ENCODE results near the gene CLTC. TPM values are rescaled to one million over a fixed set of nuclear protein-coding genes. Genes with fewer than 3 reads are reported as not detected.

The CLTC gene
- total and polyA plus RNA-seq, 2 of the 13 experiments (the other 11 are each of a cell fraction or from before 2014, with no cell fraction given) = 134 to 283 TPM

DNA sequence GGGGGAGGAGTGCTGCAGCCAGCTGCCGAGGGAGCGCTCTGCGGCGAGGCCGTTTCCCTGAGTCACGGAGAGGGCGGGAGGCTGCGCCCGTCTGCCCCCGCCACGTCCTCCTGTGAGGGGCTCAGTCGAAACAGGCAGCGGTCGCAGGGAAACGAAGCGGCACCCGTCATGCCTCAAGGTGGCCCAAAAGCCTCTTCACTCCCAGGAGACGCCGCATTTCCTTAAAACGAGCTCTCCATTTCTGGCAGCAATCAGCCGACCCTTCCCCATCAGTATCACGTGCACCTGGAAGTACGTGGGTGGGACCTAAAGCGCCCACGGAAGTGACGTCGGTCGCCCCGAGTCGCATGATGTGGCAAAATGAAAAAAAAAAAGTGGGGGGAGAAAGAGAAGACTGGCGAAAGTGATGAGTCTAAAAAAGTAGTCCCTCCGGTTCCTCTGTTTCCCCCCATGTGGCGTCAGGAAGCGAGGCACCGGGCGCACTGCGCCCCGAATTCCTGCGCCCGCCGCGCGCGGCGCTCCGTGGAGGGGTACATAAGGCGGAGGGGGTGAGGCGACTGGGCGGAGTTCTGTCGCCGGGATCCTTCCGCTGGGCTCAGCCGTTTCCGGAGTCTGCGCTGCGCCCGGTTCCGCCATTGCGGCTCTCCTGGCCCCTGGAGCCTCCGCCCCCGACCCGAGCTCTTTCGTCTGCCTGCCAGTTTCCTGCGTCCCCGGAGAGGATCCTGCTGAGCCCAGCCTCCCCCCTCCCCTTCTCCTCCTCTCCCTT lies at the start of gene CLTC (continued):
- TF ChIP-seq, protein P1, sequence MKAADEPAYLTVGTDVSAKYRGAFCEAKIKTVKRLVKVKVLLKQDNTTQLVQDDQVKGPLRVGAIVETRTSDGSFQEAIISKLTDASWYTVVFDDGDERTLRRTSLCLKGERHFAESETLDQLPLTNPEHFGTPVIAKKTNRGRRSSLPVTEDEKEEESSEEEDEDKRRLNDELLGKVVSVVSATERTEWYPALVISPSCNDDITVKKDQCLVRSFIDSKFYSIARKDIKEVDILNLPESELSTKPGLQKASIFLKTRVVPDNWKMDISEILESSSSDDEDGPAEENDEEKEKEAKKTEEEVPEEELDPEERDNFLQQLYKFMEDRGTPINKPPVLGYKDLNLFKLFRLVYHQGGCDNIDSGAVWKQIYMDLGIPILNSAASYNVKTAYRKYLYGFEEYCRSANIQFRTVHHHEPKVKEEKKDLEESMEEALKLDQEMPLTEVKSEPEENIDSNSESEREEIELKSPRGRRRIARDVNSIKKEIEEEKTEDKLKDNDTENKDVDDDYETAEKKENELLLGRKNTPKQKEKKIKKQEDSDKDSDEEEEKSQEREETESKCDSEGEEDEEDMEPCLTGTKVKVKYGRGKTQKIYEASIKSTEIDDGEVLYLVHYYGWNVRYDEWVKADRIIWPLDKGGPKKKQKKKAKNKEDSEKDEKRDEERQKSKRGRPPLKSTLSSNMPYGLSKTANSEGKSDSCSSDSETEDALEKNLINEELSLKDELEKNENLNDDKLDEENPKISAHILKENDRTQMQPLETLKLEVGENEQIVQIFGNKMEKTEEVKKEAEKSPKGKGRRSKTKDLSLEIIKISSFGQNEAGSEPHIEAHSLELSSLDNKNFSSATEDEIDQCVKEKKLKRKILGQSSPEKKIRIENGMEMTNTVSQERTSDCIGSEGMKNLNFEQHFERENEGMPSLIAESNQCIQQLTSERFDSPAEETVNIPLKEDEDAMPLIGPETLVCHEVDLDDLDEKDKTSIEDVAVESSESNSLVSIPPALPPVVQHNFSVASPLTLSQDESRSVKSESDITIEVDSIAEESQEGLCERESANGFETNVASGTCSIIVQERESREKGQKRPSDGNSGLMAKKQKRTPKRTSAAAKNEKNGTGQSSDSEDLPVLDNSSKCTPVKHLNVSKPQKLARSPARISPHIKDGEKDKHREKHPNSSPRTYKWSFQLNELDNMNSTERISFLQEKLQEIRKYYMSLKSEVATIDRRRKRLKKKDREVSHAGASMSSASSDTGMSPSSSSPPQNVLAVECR (CRISPR knock-in tag; IDR thresholded peaks at IDR 0.05; ENCODE audit: borderline replicate concordance) = peak; percentile 98
- TF ChIP-seq AKAP8 (CRISPR knock-in tag; IDR thresholded peaks at IDR 0.05) (peak; percentile 39; the same call in 1 of the 2 replicates), ZNF230 (CRISPR knock-in tag; IDR thresholded peaks at IDR 0.05) (peak; percentile 99), RBFOX2 (IDR thresholded peaks at IDR 0.05; ENCODE audit: low read depth, low read length) (peak; percentile 95), ZNF629 (CRISPR knock-in tag; conservative IDR thresholded peaks at IDR 0.05) (no peak), ZBTB1 (CRISPR knock-in tag; IDR thresholded peaks at IDR 0.05; ENCODE audit: borderline replicate concordance) (no peak; the same call in 1 of the 2 replicates), ZMAT3 (CRISPR knock-in tag; conservative IDR thresholded peaks at IDR 0.05) (no peak; the same call in none of the 2 replicates), ZNF12 (CRISPR knock-in tag; IDR thresholded peaks at IDR 0.05) (peak; percentile 65), HOXA9 (CRISPR knock-in tag; IDR thresholded peaks at IDR 0.05; ENCODE audit: borderline replicate concordance) (peak; percentile 83; the same call in 1 of the 2 replicates), ATF7-NPFF (CRISPR knock-in tag; IDR thresholded peaks at IDR 0.05; ENCODE audit: low read depth) (peak; percentile 75; the same call in 1 of the 2 replicates), SIN3A (IDR thresholded peaks at IDR 0.05; ENCODE audit: borderline replicate concordance, low read depth, low read length) (peak; percentile 97), IKZF4 (CRISPR knock-in tag; IDR thresholded peaks at IDR 0.05; ENCODE audit: borderline replicate concordance, low read depth, not compliant biosample characterization) (no peak), ZFP82 (CRISPR knock-in tag; IDR thresholded peaks at IDR 0.05; ENCODE audit: borderline replicate concordance) (peak; percentile 78; the same call in 1 of the 2 replicates), YY1 (IDR thresholded peaks at IDR 0.05; ENCODE audit: insufficient read depth, insufficient replicate concordance, low read depth, low read length) (peak; percentile 97)
- TF ChIP-seq, protein P2, sequence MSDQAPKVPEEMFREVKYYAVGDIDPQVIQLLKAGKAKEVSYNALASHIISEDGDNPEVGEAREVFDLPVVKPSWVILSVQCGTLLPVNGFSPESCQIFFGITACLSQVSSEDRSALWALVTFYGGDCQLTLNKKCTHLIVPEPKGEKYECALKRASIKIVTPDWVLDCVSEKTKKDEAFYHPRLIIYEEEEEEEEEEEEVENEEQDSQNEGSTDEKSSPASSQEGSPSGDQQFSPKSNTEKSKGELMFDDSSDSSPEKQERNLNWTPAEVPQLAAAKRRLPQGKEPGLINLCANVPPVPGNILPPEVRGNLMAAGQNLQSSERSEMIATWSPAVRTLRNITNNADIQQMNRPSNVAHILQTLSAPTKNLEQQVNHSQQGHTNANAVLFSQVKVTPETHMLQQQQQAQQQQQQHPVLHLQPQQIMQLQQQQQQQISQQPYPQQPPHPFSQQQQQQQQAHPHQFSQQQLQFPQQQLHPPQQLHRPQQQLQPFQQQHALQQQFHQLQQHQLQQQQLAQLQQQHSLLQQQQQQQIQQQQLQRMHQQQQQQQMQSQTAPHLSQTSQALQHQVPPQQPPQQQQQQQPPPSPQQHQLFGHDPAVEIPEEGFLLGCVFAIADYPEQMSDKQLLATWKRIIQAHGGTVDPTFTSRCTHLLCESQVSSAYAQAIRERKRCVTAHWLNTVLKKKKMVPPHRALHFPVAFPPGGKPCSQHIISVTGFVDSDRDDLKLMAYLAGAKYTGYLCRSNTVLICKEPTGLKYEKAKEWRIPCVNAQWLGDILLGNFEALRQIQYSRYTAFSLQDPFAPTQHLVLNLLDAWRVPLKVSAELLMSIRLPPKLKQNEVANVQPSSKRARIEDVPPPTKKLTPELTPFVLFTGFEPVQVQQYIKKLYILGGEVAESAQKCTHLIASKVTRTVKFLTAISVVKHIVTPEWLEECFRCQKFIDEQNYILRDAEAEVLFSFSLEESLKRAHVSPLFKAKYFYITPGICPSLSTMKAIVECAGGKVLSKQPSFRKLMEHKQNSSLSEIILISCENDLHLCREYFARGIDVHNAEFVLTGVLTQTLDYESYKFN (CRISPR knock-in tag; conservative IDR thresholded peaks at IDR 0.05) = peak; percentile 73
- TF ChIP-seq, protein P3, sequence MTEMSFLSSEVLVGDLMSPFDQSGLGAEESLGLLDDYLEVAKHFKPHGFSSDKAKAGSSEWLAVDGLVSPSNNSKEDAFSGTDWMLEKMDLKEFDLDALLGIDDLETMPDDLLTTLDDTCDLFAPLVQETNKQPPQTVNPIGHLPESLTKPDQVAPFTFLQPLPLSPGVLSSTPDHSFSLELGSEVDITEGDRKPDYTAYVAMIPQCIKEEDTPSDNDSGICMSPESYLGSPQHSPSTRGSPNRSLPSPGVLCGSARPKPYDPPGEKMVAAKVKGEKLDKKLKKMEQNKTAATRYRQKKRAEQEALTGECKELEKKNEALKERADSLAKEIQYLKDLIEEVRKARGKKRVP (CRISPR knock-in tag; IDR thresholded peaks at IDR 0.05) = peak in 1 of 2 experiments; percentile 80; a peak in 1 of 4 replicates
- TF ChIP-seq, protein P4, sequence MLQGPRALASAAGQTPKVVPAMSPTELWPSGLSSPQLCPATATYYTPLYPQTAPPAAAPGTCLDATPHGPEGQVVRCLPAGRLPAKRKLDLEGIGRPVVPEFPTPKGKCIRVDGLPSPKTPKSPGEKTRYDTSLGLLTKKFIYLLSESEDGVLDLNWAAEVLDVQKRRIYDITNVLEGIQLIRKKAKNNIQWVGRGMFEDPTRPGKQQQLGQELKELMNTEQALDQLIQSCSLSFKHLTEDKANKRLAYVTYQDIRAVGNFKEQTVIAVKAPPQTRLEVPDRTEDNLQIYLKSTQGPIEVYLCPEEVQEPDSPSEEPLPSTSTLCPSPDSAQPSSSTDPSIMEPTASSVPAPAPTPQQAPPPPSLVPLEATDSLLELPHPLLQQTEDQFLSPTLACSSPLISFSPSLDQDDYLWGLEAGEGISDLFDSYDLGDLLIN (CRISPR knock-in tag; IDR thresholded peaks at IDR 0.05; ENCODE audit: borderline replicate concordance) = no peak; the same call in 1 of the 2 replicates
